GM19328 (cell line): ENCODE results near the gene USF3.
"Not testable (repeated sequence)": the region's sequence is repeated elsewhere in the genome, so short reads cannot be mapped to it uniquely, and the experiment has no call there.

Source experiments
- ATAC-seq: cut with Tn5 transposase; IDR thresholded peaks from one replicate; pipeline ENCODE4 v1.9.1; 2021; ENCODE audit warnings: mild to moderate bottlenecking, moderate library complexity; ENCODE audit not compliant: unreplicated experiment

Gene USF3

DNA sequence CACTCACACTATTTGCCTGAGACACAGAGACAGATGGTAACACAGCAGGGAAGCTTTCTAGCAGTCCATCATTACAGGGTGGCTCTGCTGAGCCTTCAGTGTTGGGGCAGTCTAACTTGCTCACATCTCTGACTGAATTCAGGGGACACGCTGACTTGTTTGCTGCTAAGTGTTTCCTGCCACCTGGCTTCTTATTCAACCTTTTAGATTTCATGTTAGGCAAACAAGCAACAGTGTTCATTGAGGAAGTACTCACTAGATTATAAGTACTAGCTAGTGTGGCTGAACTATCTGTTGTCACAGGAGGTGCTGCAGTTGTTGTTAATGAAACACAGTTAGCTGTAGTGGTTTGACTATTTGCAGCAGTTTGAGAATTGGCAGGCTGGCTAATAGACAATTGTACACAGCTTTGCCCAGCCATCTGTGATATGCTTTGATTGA lies 37.3 kb downstream of the USF3 start:
- ATAC-seq: no peak

DNA sequence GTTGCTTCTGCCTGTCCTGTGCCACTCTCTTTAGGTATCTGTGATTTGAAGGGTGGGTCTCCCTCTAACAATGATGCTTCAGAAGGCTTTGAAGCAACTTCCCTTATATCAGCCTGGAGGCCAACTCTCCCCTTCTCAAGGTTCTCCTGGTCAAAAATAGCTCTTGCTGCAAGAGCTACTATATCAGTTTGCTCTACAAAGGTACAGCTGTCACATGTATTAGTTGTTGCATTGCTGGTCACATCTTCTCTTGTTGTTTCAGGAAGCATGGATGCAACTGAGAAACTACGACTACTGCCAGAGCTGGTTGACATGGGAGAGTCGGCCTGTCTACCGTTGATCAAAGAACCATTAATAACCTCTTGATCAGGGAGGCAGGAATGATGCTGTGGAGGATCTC lies 38.3 kb downstream of the USF3 start:
- no peak for ATAC-seq

DNA sequence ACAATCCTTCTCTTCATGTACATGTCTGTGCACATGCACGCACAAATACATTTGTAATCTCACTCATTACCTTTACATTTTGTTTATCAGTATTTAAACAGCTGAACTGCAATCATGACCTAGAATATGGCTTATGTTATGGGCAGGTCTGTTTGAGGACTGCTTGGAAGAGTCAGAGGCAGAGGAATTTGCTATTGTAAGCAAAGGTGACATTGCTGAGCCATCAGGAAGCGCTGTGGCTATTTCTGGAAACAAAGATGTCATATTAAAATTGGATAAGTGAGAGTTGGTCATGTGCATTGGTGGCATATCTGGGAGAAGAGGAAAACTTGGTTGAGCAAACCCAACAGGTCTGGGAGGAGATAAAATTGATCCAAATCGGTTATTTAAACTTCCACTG lies 41.6 kb downstream of the USF3 start:
- ATAC-seq: no peak

DNA sequence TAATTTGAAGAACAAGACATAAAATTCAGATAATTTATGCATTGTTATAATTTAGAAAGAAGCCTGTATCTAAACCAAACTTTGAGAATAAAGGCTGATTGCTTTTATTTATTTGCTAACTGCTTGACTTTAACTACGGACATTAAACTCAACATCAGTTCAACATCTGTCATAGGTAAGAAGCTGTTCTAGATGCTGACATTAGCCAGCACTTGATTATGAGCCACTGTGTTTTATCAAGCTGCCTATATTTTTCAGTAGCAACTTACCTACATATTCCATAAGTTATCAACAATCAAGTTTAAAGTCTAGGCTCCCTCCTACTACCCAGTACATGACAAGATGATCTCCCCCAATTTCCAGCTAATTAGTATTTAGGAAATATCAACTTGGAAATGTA lies 42.1 kb downstream of the USF3 start:
- ATAC-seq: no peak

DNA sequence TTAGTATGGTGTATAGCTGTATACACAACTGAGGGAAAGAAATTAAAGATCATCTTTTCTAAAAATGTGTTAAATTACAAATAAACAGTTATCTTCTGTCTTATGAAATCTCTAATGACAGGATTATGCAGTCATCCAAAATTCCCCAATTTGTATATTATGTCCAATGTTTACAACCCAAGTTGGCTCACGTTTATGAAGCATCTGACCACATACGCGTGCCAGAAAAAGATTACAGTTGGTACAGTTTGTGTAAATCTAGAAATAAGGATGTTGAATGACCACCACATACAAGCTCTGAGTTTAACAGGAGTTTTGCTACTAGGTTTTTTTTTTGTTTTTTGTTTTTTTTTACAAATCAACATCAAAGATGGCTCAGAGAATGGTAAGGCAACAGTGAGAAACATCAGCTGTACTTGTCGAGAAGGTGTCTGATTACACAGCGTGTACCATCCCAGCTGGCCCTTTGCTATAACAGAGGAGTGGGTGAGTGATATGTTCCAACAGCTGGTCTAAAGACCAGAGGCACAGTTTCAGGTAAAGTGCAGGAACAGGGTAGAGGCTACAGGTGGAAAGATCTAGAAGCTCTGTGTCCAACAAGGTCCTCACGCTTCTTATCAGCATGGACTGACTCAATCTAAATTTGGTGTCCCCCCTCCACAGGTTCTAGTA lies 47.1 kb downstream of the USF3 start:
- no peak for ATAC-seq

DNA sequence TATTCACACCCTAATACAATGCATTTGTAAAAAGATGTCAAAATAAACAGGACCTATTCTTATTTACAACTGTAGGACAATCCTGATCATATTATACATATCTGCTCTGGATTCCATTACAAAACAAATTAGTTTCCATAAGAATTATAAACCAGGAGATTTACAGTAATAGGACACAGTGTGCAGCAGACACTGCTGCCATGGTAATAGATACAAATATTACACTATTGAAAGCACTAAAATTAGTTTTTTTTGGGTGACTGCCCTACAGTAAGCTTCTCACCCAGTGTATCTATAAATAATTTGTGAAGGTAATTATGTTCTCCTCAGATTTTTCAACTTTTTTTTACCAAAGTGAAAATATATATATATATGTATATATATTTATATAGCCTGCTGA lies 47.9 kb downstream of the USF3 start:
- no peak for ATAC-seq

DNA sequence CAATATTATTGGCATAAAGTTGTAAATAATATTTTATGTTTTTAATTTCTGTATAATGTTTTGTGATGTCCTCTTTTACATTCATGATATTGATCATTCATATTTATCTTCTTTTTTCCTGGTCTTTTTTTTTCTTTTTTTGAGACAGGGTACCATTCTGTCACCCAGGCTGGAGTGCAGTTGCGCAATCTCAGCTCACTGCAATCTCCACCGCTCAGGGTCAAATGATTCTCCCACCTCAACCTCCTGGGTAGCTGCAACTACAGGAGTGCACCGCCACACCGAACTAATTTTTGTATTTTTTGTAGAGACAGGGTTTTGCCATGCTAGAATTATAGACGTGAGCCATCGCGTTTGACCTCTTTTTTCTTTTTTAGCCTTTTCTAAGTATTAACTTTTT lies 52.9 kb downstream of the USF3 start:
- no peak for ATAC-seq

DNA sequence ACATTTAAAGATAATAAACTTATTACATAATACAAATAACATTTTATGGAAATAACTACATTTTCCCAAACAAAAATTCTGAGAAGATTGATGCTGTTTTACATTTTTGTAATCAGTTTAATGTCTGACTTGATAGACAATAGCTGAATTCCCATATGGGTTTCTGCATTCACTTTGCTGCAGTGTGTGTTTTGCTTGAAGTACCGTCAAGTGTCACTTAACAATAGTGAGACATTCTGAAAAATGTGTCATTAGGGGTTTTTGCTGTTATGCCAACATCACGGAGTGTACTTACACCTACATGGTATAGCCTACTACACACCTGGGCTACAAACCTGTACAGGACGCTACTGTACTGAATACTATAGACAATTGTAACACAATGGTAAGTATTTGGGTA lies 57.5 kb downstream of the USF3 start:
- no peak for ATAC-seq

DNA sequence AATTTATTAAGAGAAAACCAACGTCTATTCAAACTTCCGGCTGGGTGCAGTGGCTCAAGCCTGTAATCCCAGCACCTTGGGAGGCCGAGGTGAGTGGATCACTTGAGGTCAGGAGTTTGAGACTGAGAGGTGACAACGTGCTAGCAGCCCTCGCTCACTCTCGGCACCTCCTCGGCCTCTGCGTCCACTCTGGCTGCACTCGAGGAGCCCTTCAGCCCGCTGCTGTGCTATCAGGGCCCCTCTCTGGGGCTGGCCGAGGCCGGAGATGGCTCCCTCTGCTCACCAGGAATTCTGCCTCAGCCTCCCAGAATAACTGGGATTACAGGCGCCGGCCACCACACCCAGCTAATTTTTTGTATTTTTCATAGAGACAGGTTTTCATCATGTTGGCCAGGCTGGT lies 58.7 kb downstream of the USF3 start:
- no peak for ATAC-seq

DNA sequence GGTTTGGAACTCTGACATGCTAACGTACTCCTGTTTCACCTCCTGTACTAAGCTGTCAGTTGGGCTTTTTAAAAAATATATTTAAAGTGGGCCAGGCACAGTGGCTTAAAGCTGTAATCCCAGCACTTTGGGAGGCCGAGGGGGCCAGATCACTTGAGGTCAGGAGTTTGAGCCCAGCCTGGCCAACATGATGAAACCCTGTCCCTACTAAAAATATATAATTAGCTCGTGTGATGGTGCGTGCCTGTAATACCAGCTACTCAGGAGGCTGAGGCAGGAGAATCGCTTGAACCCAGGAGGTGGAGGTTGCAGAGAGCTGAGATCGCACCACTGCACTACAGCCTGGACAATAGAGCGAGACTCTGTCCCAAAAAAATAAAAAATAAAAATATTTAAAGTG lies 60.4 kb downstream of the USF3 start:
- not testable (repeated sequence) for ATAC-seq

DNA sequence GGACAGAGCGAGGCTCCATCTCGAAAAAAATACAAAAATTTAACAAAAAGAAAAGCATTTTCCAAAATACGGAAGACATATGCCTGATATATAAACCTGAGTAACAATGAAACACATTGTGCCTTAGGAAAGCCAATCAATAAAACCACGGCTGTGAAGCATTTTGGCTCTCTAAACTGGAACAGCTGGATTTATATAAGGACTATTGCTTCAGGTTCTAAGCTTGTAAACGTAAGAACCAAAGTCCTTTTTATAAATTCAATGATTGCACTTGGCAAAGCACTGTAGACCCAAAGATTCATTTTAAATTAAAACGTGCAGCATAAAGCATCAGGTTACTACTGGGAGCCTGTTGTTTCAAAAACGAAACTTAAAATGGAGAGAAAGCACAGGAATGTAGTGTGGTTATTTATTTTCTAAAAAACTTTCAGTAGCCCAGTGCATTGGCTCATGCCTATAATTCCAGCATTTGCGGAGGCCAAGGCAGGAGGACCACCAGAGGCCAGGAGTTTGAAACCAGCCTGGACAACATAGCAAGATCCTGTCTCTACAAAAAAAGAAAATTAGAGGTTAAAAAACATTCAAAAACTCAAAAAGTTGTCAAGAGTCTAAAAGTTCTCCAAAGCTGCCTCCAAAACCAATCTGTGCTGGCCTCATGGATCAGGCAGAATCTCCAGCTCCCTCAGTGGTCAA lies 61.5 kb downstream of the USF3 start:
- no peak for ATAC-seq

DNA sequence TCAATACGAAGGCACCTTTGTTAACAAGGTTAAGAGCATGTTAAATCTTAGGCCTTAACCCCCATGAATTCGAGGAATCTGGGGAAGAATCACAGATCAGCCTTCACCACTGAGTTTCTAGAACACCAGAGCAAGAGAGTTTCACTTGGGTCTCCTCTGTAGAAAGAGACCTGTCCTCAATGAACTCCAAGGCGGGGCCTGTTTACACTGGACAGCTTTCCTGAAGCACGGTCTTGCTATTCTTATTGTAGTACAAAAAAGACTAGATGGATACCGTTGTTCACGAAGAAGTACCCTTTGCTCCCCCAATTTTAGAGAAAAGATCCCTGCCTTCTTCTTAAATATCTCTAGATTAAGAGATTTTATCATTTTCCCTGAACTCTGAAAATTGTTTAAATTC lies 64.9 kb downstream of the USF3 start:
- no peak for ATAC-seq

DNA sequence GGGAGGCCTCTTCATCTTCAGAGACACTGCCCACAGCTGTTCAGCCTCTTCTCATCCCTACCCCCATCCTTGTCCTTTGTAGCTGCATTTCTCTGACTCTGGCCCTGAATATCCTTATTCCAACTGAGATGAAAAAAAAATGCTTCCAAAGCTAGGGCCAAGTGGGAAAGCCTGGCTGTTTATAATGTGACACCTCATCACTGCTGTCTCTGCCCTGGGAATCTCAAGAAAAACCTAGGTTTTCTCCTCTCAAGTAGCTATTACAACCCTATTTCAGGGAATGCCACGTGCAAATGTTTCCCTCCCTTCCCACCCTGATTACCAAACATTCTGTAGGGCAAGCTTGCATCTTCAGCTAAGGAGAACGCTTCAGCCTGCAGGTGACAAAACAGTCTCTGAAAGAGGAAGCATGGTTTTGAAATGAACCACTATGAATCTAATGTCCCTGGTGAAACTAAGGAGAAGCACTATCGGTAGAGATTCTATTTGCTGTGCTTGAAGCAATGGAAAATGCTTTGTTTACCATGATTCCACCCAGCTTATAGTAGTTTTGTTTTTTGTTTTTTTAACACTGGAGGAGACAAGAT lies 65.4 kb downstream of the USF3 start:
- ATAC-seq: no peak

DNA sequence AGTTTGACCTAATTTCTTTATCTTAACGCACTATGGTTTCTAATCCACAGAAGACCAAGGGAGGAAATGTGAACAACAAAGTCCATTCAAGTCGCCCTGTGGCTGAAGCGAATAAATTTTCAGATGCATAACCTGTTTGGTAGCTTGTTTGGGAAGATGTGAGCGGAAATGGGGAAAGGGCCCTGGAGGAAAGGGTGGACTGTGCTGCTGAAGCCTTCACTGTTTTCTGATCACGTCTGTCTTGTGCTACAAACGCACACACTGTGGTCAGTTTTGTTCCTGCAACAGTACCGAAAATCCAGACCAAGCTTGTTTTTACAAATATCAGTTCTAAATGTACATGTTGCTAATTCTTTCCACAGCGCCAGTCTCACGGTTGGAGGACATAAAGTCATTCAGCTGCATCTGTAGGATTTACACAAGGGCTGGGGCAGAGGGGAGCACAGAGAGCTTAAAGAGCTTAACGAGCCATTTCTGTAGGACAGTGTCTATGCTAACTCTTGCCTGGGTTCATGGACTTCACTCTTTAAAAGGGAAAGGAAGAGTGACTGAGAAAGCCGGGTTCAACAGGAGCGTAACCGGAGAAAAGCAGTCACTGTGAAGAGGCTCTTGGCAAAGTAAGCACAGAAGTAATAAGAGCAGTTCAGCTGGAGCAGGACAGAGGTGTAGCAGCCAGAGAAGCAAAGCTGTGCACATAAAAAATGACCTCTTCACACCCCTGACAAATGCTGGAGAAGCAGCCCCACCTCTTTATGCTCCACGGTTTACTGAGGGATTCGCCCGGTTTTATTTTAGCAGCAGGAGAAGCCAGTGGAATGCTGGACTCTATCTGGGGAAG lies 66.6 kb downstream of the USF3 start:
- ATAC-seq: no peak

DNA sequence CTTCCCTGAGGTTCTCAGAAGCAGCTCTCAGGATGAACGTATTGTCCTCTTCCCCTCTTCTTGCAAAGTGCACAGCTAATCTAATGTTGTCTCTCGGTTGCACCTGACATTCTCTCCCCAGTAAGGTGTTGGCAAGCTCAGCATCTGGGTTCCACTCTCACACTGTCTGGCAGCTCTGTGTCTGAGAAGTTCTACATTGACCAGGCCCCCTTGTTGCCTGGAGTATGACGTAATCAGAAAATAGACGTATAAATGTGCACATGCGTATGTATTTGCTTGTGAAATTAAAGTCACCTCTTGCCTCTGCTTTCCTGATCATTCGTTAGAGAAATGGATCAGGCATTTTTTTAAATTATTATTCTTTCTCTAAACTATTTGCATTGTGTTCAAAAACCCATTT lies 67.7 kb downstream of the USF3 start:
- ATAC-seq: no peak

DNA sequence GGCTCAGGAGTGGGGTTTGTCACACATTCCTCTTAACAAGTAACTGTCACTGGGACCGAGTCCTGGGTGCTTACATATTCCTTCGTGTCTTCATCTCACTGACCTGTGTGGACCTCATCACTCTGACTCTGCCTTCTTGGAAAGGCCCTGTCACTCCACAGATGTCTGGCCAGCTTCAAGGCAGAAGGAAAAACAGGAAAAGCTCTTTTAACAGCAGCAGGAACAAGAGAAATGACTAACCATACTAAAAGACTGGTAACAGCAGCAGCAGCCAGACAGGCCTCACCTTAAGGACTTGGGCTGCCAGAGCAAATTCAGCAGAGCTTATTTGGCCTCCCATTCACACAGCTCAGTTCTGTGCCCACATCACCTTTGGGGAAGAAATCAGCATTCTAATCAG lies 68.1 kb downstream of the USF3 start:
- no peak for ATAC-seq

DNA sequence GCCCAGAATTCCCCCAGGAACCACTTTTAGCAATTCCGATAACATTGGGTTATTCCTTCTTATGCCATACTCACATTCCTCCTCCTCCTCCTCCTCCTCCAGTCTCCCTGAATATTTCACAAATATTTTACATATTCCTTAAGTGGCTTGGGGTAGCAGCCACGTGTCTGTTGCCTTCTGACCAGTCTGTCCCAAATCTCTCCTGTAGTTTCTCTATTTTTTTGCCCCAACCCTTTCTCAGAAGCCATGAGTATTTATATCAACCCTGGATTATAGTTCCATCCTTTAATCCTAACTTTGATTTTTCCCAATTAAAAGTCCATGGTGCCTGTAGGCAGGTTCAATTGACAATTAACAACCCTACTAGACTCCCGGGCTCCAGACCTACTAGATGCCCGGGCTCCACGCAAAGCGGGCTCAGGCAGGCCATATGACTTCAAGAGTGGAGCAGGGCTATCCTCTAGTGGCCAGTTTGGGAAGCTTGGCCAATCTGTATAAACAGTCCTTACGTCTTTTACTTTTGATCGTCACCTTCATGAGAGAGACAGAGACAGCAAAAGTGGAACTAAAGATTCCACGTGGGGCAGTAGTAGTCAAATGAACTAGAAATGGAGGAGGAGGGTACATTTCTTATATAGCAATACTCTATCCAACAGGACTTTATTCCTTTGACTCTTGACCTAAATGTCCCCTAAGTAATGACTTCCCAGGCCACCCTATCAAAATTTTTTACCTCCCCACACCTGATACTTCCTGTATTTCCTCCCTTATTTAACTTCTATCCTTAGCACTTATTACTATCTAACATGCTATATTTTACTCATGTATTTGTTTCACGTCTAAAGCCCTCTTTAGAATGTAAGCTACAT lies 69.7 kb downstream of the USF3 start:
- ATAC-seq: no peak

DNA sequence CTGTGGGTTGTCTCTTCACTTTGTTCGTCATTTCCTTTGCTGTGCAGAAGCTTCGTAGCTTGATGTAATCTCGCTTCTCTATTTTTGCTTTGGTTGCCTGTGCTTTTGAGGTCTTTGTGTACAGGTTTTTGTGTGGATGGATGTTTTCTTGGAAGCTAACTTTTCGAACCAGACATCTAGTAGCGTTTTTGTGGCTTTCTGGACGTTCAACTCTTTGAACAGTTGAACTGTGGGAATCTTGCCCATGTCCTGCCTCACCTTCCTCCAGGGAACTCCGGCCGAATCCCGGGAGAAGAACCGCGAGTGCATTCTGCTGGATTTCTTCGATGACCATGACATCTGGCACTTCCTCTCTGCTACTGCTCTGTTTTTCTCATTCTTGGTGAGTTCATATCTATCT lies 70.6 kb downstream of the USF3 start:
- ATAC-seq: no peak

DNA sequence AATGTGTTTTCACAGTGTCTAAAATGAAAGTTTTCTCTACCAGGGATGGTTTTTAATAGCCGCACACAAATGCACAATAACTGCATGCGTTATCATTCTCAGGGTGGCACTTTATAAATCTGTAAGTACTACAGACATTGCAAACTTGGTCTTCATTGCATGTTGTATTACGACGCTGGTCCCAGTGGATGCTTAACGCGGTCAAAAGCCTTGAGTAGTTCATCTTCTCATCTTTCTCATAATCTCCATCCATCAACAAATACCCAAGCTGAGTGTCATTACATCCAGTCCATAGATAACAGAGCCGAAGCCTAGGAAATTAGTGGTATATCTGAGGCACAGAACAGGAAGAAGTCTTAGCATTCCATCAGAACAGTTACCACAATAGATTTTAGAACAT lies 72.6 kb downstream of the USF3 start:
- no peak for ATAC-seq

DNA sequence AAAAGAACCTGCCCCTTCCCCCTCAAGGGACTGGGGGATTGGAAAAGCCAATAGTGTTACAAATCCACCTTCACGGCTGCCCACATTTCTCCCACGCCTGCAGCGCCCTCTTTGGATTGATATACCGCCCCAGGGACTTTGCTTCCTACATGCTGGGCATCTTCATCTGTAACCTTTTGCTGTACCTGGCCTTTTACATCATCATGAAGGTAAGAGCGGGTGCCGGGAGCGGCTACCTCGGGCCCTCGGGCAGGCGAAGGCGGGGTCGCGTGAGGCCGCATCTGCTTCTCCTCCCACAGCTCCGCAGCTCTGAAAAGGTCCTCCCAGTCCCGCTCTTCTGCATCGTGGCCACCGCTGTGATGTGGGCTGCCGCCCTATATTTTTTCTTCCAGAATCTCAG lies 73.1 kb downstream of the USF3 start:
- no peak for ATAC-seq

DNA sequence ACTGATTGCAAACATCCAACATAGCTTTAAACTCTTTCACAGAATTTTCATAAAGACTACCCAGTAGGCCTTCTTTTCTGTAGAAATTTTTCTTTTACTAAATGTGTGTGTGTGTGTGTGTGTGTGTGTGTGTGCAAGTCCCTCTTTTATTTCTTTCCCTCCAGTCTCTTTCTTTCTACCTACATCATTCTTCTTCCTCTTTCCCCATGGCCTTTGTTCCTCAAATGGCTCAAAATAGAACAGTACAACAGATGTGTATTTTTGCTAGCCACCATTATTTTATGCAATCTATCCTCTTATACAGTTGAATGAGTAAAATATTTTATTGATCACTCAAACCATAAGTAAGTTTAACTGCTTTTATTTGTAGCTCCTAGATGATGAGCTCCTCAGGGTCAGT lies 76.4 kb downstream of the USF3 start:
- ATAC-seq: no peak
